Mesothelial cell of epicardium (in vitro differentiated cells): ENCODE measurements around the gene LYSMD2. TPM values are rescaled to one million over a fixed set of nuclear protein-coding genes. Genes with fewer than 3 reads are reported as not detected.

Experiments
- DNase-seq, 2 experiments: peaks; one replicate each; pipeline ENCODE4 v3.0.0; 2021; ENCODE audit warnings: low spot score in 2 of 2; ENCODE audit not compliant: unreplicated experiment in 2 of 2
- H3K27ac Mint-ChIP-seq: 2 replicates; pipeline ENCODE4 v1.8.0; 2021; ENCODE audit warnings: mixed read lengths
- H3K27me3 Mint-ChIP-seq: 2 replicates; pipeline ENCODE4 v1.8.0; 2021; ENCODE audit warnings: low read depth, mixed read lengths
- H3K36me3 Mint-ChIP-seq: 2 replicates; pipeline ENCODE4 v1.8.0; 2021; ENCODE audit warnings: mixed read lengths
- H3K4me1 Mint-ChIP-seq: 2 replicates; pipeline ENCODE4 v1.8.0; 2021; ENCODE audit warnings: mixed read lengths
- H3K4me3 Mint-ChIP-seq: 2 replicates; pipeline ENCODE4 v1.8.0; 2021; ENCODE audit warnings: mild to moderate bottlenecking, moderate library complexity, mixed read lengths
- H3K9me3 Mint-ChIP-seq: 2 replicates; pipeline ENCODE4 v1.8.0; 2021; ENCODE audit warnings: mixed read lengths
- CTCF ChIP-seq: fragments of 200-600 bp; sonication (generic); IDR thresholded peaks from one replicate; pipeline ENCODE4 v1.5.0; 2021; ENCODE audit warnings: antibody characterized with exemption; ENCODE audit not compliant: unreplicated experiment
- total RNA-seq: library from RNA; stranded (reverse); gene quantifications from 3 replicates; pipeline ENCODE4 v1.2.1, GENCODE V29; 2021

The LYSMD2 gene
- total RNA-seq, 1 donor from 2014 or later, result 1.9 TPM

- no peak for DNase-seq
- Mint-ChIP-seq H3K27me3 (peaks cover 19% of the 10 kb centered on the region), H3K27ac (no peak overlapping the region), H3K9me3 (no peaks in the 10 kb centered on the region), H3K4me3 (peak overlapping the region; percentile 63), H3K4me1 (peaks cover 11% of the 10 kb centered on the region), H3K36me3 (no peaks in the 10 kb centered on the region)
- no peak for TF ChIP-seq CTCF
Measured at GRCh38 chr15:51738553-51738952, 1.1 kb upstream of the LYSMD2 start.

GRCh38 chr15:51736751-51737521 is 519 bp downstream of the LYSMD2 start:
- TF ChIP-seq CTCF, result no peak
- Mint-ChIP-seq H3K4me1 (peaks cover 11% of the 10 kb centered on the region), H3K9me3 (no peaks in the 10 kb centered on the region), H3K27ac (no peak overlapping the region), H3K36me3 (no peaks in the 10 kb centered on the region), H3K27me3 (peaks cover 18% of the 10 kb centered on the region), H3K4me3 (peak overlapping the region; percentile 67)
- no peak for DNase-seq

GRCh38 chr15:51736069-51736468 is 1.4 kb downstream of the LYSMD2 start:
- DNase-seq, result no peak
- Mint-ChIP-seq H3K4me1 (peaks cover 15% of the 10 kb centered on the region), H3K9me3 (no peaks in the 10 kb centered on the region), H3K4me3 (peak overlapping the region; percentile 67), H3K36me3 (no peaks in the 10 kb centered on the region), H3K27ac (no peak overlapping the region), H3K27me3 (peaks cover 18% of the 10 kb centered on the region)
- no peak for TF ChIP-seq CTCF

- DNase-seq, result no peak
- Mint-ChIP-seq H3K27me3 (peaks cover 18% of the 10 kb centered on the region), H3K27ac (no peak overlapping the region), H3K4me3 (no peak overlapping the region), H3K4me1 (peaks cover 15% of the 10 kb centered on the region), H3K9me3 (no peaks in the 10 kb centered on the region), H3K36me3 (no peaks in the 10 kb centered on the region)
- no peak for TF ChIP-seq CTCF
Measured at GRCh38 chr15:51735228-51736010, 2.0 kb downstream of the LYSMD2 start.

- Mint-ChIP-seq H3K4me1 (peaks cover 11% of the 10 kb centered on the region), H3K36me3 (no peaks in the 10 kb centered on the region), H3K9me3 (no peaks in the 10 kb centered on the region), H3K27me3 (peaks cover 13% of the 10 kb centered on the region), H3K4me3 (no peak overlapping the region), H3K27ac (no peak overlapping the region)
- DNase-seq, result no peak
- no peak for TF ChIP-seq CTCF
Measured at GRCh38 chr15:51732646-51733045, 4.8 kb downstream of the LYSMD2 start.
